HepG2 (cell line): ENCODE measurements around the gene SPRR5. TPM values are rescaled to one million over a fixed set of nuclear protein-coding genes. Genes with fewer than 3 reads are reported as not detected.

Experiments
- ATAC-seq: fragments of 200-7000 bp; cut with Tn5 transposase; 3 replicates; pipeline ENCODE4 v1.9.1; 2020; ENCODE audit warnings: mild to moderate bottlenecking, moderate library complexity
- BruUV-seq: library from RNA; stranded (reverse); fragments of 400-500 nt; replicated peaks from 2 replicates; lab custom pipeline; 2021; lab: Mats Ljungman, UMichigan
- CTCF ChIA-PET: fragments of 300-600 bp; formaldehyde crosslinking; extraction: SDS; loops from one replicate; lab custom pipeline; 2021; ENCODE audit warnings: low total read pairs, inconsistent platforms, low intra/inter-chr PET ratio; lab: Yijun Ruan, JAX
- POLR2A ChIA-PET: fragments of 350-600 bp; sonication (Branson Sonifier 250); formaldehyde crosslinking; loops from one replicate; lab custom pipeline; 2020; ENCODE audit warnings: antibody characterized with exemption, inconsistent platforms; lab: Yijun Ruan, JAX
- DNase-seq: peaks from one replicate; pipeline ENCODE4 v3.0.0-alpha.2; 2015; ENCODE audit warnings: low spot score
- FAIRE-seq: peaks from 3 replicates; lab custom pipeline; 2011; peaks lifted over from hg19 to GRCh38; lab: Jason Lieb, UNC
- H2AFZ ChIP-seq: one replicate; pipeline ENCODE4 v1.6.1; 2011; ENCODE audit warnings: low read length, inconsistent platforms
- H3K27ac ChIP-seq: fragments of 300-600 bp; 3 replicates; pipeline ENCODE4 v1.8.0; 2011; ENCODE audit warnings: mixed run types, mild to moderate bottlenecking, mixed read lengths, low read length, inconsistent platforms; ENCODE audit not compliant: insufficient read depth; ENCODE audit errors: extremely low read length
- H3K27me3 ChIP-seq, 2 experiments: fragments of 200-600 bp in 1 of 2; 2 replicates in 1 of 2; 3 replicates in 1 of 2; pipeline versions ENCODE4 v1.6.0 to v1.8.0; 2011; ENCODE audit warnings: low read length in 2 of 2, mild to moderate bottlenecking in 2 of 2, moderate library complexity in 2 of 2, inconsistent platforms in 1 of 2; ENCODE audit not compliant: insufficient read depth in 2 of 2, control insufficient read depth in 1 of 2
- H3K36me3 ChIP-seq, 2 experiments: fragments of 200-600 bp in 1 of 2; replicated peaks in 1 of 2; 2 replicates in 1 of 2; 3 replicates in 1 of 2; pipeline versions ENCODE4 v1.5.1 to v1.8.0; 2011; ENCODE audit warnings: low read length in 2 of 2, inconsistent platforms in 1 of 2; ENCODE audit not compliant: insufficient read depth in 2 of 2, control insufficient read depth in 1 of 2
- H3K4me1 ChIP-seq: 2 replicates; pipeline ENCODE4 v1.5.1; 2012; ENCODE audit warnings: low read length, inconsistent platforms; ENCODE audit not compliant: insufficient read depth
- H3K4me2 ChIP-seq: 2 replicates; pipeline ENCODE4 v1.6.0; 2011; ENCODE audit warnings: low read depth, low read length, inconsistent platforms
- H3K4me3 ChIP-seq, 3 experiments: fragments of 200-600 bp in 1 of 3; sonication (generic), shearing (Covaris generic) in 1 of 3; replicated peaks in 1 of 3; 2 replicates each; pipeline ENCODE4 v1.5.1; 2011 to 2016; ENCODE audit warnings: low read length in 3 of 3, inconsistent platforms in 2 of 3, low read depth in 2 of 3, mild to moderate bottlenecking in 2 of 3, control low read depth in 1 of 3, mixed read lengths in 1 of 3; ENCODE audit not compliant: insufficient read depth in 1 of 3
- H3K79me2 ChIP-seq: one replicate; pipeline ENCODE4 v1.6.1; 2011; ENCODE audit warnings: low read length, inconsistent platforms; ENCODE audit not compliant: insufficient read depth
- H3K9ac ChIP-seq: 2 replicates; pipeline ENCODE4 v1.6.0; 2011; ENCODE audit warnings: mild to moderate bottlenecking, low read depth, low read length, inconsistent platforms; ENCODE audit not compliant: insufficient read depth
- H3K9me3 ChIP-seq: 2 replicates; pipeline ENCODE4 v1.5.1; 2012; ENCODE audit warnings: mild to moderate bottlenecking, low read length
- H4K20me1 ChIP-seq: 2 replicates; pipeline ENCODE4 v1.6.0; 2011; ENCODE audit warnings: inconsistent platforms, mild to moderate bottlenecking, low read length, moderate library complexity; ENCODE audit not compliant: insufficient read depth
- NCOA5 ChIP-seq: sonication (generic); formaldehyde crosslinking; IDR thresholded peaks from 2 replicates; pipeline ENCODE4 v1.4.0; 2020; ENCODE audit warnings: missing genetic modification reagents
- PHF20 ChIP-seq: sonication (generic); formaldehyde crosslinking; IDR thresholded peaks from 2 replicates; pipeline ENCODE4 v1.5.0; 2020; ENCODE audit warnings: mild to moderate bottlenecking, missing genetic modification reagents
- SAFB2 ChIP-seq: sonication (generic); formaldehyde crosslinking; IDR thresholded peaks from 2 replicates; pipeline ENCODE4 v1.5.1; 2020; ENCODE audit warnings: missing genetic modification reagents, low read depth, mild to moderate bottlenecking, borderline replicate concordance
- ZNF251 ChIP-seq: sonication (generic); formaldehyde crosslinking; IDR thresholded peaks from 2 replicates; pipeline ENCODE4 v1.9.0; 2021; ENCODE audit warnings: mild to moderate bottlenecking, missing genetic modification reagents
- ZNF678 ChIP-seq: sonication (generic); formaldehyde crosslinking; IDR thresholded peaks from 2 replicates; pipeline ENCODE4 v1.4.0; 2020; ENCODE audit warnings: mild to moderate bottlenecking, missing genetic modification reagents
- ZSCAN30 ChIP-seq: sonication (generic); formaldehyde crosslinking; IDR thresholded peaks from 2 replicates; pipeline ENCODE4 v1.5.0; 2020; ENCODE audit warnings: mild to moderate bottlenecking, missing genetic modification reagents
- WGBS: methylation state at CpG from one replicate; pipeline ENCODE4 v1.1.6; 2017; ENCODE audit warnings: low lambda C conversion rate; 5-methylcytosine and 5-hydroxymethylcytosine counted together
- in situ Hi-C: cut with HindIII; loops from 2 replicates; pipeline ENCODE4 v1.10.0; 2017; ENCODE audit warnings: low pct_unique_long_range_greater_than_20kb; ENCODE audit not compliant: extremely low pct_ligation_motif_present
- intact Hi-C: fragments of 100-400 bp; cut with micrococcal nuclease; formaldehyde crosslinking; loops from one replicate; pipeline ENCODE4 v1.10.0; 2022; ENCODE audit not compliant: unreplicated experiment
- polyA plus RNA-seq, 8 experiments: library from polyadenylated mRNA; depleted of rRNA in 3 of 8; stranded (reverse) in 7 of 8; unstranded in 1 of 8; fragments of >200 nt; fragmentation: Illumina TruSeq in 4 of 8; extraction: Trizol in 4 of 8; gene quantifications; 2 replicates each; pipeline versions ENCODE4 v1.2.1 to v1.2.3, GENCODE V29; 2011 to 2016; ENCODE audit warnings: low read depth in 4 of 8, missing spikeins in 1 of 8, mixed read lengths in 1 of 8; ENCODE audit not compliant: insufficient read depth in 1 of 8
- total RNA-seq, 5 experiments: library from RNA; depleted of rRNA; stranded (reverse); fragments of >200 nt; fragmentation: Illumina TruSeq; extraction: Trizol; gene quantifications; 2 replicates each; pipeline ENCODE4 v1.2.3, GENCODE V29; 2016; ENCODE audit warnings: low read depth in 1 of 5
- TF ChIP-seq, protein P1 (sequence below): sonication (generic); formaldehyde crosslinking; IDR thresholded peaks from 2 replicates; pipeline ENCODE4 v1.5.0; 2020; ENCODE audit warnings: missing genetic modification reagents, mild to moderate bottlenecking, borderline replicate concordance
- TF ChIP-seq, protein P2 (sequence below): sonication (generic); formaldehyde crosslinking; IDR thresholded peaks from 2 replicates; pipeline ENCODE4 v1.5.0; 2020; ENCODE audit warnings: missing genetic modification reagents

SPRR5 gene
- total and polyA plus RNA-seq, 2 of the 13 experiments (the other 11 are each of a cell fraction or from before 2014, with no cell fraction given), result not detected

DNA sequence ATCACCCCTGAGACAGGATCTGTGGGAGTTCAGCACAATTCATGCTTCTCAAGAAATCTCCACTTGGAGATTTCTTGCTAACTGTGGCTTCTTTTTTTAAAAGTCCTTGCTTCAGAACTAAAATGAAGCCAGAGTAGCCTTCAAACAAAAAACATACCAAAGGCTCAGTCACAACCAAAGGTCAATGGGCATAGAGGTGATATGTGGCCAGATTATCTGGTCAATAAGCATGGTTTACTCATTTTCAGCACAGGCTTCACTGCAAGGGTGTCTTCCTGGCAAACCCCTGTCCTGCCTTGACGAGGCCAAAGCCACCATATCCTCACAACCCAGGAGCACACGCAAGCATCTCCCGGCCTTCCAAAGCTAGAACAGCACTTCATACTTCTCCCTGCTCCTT is 12.3 kb downstream of the SPRR5 start (continued):
- no peak for TF ChIP-seq PHF20 (CRISPR knock-in tag)
- no peak for TF ChIP-seq SAFB2 (CRISPR knock-in tag)
- TF ChIP-seq, protein P1, sequence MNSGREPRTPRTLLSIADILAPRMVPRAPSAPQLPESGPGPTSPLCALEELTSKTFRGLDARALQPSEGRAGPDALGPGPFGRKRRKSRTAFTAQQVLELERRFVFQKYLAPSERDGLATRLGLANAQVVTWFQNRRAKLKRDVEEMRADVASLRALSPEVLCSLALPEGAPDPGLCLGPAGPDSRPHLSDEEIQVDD (CRISPR knock-in tag), result no peak
- no peak for TF ChIP-seq NCOA5 (CRISPR knock-in tag)

DNA sequence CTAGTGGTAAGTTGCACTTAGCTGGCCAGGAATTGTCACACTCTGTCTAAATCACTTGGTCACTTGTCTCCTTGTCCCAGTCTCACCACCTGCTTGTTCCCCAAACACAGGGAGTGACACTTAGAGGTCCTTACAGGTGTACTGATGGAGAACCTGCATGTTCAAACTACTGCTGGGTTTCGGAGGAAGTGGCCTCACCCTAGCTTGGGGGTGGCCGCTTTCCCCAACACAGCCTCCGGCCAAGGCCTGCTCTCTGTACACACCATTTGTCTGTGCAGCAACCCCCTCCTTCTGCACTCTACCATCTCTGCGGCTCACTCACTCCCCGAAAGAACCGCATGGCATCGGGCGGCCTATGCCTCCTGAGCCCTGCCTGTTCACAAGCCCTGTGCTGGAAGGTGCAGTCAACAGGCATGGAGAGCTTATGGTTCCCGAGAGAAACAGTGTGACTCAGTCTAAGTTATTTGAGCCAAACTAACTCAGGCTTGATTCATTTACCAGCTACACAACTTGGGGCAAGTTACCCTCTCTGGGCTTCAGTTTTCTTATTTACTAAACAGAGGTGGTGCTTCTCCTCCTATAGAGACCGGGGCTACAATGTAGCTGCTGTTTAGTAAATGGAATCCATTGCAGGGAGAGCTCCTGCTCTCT is 12.9 kb downstream of the SPRR5 start:
- no peaks in the 10 kb centered on the region for H3K9me3 ChIP-seq
- H3K4me2 ChIP-seq, result no peak overlapping the region
- TF ChIP-seq ZNF251 (CRISPR knock-in tag) (no peak), ZNF678 (CRISPR knock-in tag) (no peak), ZSCAN30 (CRISPR knock-in tag) (no peak)
- TF ChIP-seq, protein P2, sequence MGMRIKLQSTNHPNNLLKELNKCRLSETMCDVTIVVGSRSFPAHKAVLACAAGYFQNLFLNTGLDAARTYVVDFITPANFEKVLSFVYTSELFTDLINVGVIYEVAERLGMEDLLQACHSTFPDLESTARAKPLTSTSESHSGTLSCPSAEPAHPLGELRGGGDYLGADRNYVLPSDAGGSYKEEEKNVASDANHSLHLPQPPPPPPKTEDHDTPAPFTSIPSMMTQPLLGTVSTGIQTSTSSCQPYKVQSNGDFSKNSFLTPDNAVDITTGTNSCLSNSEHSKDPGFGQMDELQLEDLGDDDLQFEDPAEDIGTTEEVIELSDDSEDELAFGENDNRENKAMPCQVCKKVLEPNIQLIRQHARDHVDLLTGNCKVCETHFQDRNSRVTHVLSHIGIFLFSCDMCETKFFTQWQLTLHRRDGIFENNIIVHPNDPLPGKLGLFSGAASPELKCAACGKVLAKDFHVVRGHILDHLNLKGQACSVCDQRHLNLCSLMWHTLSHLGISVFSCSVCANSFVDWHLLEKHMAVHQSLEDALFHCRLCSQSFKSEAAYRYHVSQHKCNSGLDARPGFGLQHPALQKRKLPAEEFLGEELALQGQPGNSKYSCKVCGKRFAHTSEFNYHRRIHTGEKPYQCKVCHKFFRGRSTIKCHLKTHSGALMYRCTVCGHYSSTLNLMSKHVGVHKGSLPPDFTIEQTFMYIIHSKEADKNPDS (CRISPR knock-in tag), result no peak
- H3K4me1 ChIP-seq, result no peaks in the 10 kb centered on the region
- H4K20me1 ChIP-seq, result no peaks in the 10 kb centered on the region
- H2AFZ ChIP-seq, result no peak overlapping the region
- ChIA-PET CTCF (no interaction called here), POLR2A (no interaction called here)
- peaks cover 0 to 14% of the 10 kb centered on the region in 2 experiments; a peak in 1 of 5 replicates for H3K27me3 ChIP-seq
- intact Hi-C loops (loop anchor here (10.0 kb wide), 1 partner anchor 65 kb away; no protein-coding TSS in a partner anchor), in situ Hi-C loops (no loop called here)
- DNase-seq (no peak), ATAC-seq (no peak), FAIRE-seq (no peak)
- H3K79me2 ChIP-seq, result no peaks in the 10 kb centered on the region
- no peaks in the 10 kb centered on the region for H3K36me3 ChIP-seq
- H3K4me3 ChIP-seq, result no peak overlapping the region
- H3K9ac ChIP-seq, result no peak overlapping the region
- no TSS peak for BruUV-seq
- 32% methylated on average over 9 of the region's 10 CpGs for WGBS
- H3K27ac ChIP-seq, result no peak overlapping the region
